ENCODE results near the gene GAPDH.
"Not testable (repeated sequence)": the region's sequence is repeated elsewhere in the genome, so short reads cannot be mapped to it uniquely, and the experiment has no call there.

Gene GAPDH

DNA sequence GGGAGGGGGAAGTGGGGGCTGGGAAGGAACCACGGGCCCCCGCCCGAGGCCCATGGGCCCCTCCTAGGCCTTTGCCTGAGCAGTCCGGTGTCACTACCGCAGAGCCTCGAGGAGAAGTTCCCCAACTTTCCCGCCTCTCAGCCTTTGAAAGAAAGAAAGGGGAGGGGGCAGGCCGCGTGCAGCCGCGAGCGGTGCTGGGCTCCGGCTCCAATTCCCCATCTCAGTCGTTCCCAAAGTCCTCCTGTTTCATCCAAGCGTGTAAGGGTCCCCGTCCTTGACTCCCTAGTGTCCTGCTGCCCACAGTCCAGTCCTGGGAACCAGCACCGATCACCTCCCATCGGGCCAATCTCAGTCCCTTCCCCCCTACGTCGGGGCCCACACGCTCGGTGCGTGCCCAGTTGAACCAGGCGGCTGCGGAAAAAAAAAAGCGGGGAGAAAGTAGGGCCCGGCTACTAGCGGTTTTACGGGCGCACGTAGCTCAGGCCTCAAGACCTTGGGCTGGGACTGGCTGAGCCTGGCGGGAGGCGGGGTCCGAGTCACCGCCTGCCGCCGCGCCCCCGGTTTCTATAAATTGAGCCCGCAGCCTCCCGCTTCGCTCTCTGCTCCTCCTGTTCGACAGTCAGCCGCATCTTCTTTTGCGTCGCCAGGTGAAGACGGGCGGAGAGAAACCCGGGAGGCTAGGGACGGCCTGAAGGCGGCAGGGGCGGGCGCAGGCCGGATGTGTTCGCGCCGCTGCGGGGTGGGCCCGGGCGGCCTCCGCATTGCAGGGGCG lies at the start of gene GAPDH:
Gene GAPDH (plus strand): TSS at position 595 of the 772 bp plus-strand sequence. CDS start 316 bp downstream, outside the sequence.
- DNase-seq = peak; percentile 97

GRCh38 chr12:6488240-6488639 lies 46.1 kb upstream of the GAPDH start:
- no peak for DNase-seq

DNA sequence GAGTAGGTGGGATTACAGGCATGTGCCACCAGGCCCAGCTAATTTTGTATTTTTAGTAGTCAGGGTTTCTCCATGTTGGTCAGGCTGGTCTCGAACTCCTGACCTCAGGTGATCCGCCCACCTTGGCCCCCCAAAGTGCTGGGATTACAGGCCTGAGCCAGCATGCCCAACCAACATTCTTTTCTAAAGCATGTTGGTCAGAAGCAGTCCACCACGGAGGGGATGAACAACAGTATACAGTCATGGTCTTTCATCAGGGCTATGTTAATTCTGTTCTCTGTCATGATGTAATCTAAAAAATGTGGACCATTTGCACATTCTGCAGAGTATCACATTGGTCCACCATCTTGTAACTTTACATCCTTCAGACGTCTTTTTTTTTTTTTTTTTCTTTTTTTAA lies 44.9 kb upstream of the GAPDH start:
- no peak for DNase-seq

DNA sequence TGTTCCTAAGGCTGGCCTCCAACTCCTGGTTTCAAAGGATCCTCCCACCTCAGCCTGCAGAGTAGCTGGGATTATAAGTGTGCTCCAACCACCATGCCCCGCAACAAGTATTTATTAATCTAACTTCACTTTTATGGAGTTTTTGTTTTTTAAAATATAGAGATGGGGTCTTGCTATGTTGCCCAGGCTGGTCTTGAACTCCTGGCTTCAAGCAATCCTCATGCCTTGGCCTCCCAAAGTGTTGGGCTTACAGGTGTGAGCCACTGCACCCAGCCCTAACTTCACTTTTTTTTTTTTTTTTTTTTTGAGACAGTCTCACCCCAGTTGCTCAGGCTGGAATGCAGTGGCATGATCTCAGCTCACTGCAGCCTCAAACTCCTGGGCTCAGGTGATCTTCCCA lies 43.6 kb upstream of the GAPDH start:
- DNase-seq = not testable (repeated sequence)

- peak; percentile 97 for DNase-seq
Measured at GRCh38 chr12:6492838-6493496, 41.4 kb upstream of the GAPDH start, which contains the start of gene MRPL51. MRPL51 (minus strand) TSS chr12:6493262; CDS start chr12:6493136, 126 bp downstream.

DNA sequence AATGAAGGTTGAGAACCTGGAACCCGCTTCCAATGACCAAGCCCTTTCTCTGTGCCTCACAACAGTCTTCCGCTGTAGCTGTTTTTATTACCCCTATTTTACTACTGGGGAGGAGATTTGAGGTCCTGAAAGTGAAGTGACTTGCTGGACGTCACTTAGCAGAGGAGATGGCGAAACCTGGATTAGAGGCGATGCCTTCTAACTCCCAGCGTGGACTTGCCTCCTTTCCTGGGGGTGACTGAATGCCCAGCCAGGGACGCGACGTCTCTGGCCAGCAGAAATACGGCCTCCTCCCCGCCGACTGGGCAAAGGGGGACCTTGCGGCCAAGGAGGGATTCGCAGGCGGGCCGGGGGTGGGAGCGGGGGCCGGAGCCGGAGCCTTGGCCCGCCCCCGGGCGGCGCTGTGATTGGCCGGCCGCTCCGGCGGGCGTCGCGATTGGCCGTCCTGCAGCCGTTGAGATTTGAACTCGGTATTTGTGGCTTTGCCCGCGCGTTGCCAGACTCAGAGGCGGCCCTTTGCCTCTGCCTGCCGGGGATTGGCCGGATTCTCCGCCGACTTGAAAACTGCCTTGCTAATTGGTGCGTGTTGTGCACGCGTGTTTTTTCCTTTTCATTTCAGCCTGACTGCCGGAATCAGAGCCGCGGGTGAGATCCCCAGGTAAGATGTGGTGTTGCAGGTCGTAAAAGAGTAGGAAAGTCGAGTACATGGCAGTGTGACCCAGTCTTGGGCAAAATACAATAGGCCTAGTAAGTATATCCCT lies 40.6 kb upstream of the GAPDH start, which contains the start of gene NCAPD2:
Gene NCAPD2 (plus strand): TSS at position 606 of the 761 bp plus-strand sequence. CDS start 997 bp downstream, outside the sequence.
- peak; percentile 99 for DNase-seq

- no peak for DNase-seq
Measured at GRCh38 chr12:6494258-6494743, 40.0 kb upstream of the GAPDH start.

GRCh38 chr12:6494968-6495367 lies 39.3 kb upstream of the GAPDH start:
- DNase-seq = peak; percentile 11

DNA sequence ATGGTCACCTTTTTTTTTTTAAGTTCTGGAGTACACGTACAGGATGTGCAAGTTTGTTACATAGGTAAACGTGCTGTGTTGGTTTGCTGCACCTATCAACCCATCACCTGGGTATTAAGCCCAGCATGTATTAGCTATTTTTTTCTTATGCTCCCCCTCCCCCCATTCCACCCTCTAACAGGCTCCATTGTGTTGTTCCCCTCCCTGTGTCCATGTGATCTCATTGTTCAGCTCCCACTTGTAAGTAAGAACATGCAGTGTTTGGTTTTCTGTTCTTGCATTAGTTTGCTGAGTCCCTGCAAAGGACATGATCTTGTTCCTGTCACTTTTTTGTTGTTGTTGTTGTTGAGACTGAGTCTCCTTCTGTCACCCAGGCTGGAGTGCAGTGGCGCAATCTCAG lies 37.0 kb upstream of the GAPDH start:
- DNase-seq = not testable (repeated sequence)

GRCh38 chr12:6500466-6500865 lies 33.9 kb upstream of the GAPDH start:
- DNase-seq = no peak

DNA sequence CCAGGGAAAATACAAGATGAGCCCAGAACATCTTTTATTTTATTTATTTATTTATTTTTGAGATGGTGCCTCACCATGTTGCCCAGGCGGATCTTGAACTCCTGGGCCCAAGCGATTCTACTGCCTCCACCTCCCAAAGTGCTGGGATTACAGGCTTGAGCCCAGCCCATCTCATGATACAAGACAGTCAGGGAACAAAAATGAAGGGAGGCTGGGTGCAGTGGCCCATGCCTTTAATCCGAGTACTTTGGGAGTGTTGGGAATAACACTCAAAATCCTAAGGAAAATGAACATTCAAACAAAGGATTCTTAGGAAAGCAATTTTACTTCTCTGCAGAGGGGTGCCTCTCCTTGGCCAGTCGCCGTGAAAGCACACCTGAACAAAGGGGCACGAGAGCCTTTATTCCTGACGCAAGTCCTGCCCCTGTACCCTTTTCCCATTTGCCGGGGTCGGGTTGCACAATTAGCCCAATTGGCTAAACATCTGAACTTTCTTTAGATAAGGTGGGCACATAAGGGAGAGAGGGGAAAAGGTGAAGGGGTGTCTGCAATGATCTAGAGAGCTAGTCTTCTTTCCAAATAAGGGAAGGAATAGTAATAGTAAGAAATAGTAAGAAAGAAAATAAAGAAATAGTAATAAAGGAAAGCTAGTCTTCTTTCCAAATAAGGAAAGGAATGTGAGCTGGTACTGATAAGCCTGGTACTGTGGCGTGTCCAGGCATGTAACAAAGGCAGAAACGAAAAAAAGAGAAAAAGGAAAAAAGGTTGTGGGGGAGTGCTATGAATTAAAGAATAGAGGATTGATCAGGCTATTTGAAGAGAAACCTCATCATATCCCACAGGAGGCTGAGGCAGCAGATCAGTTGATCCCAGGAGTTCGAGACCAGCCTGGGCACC lies 27.0 kb upstream of the GAPDH start:
- no peak for DNase-seq

GRCh38 chr12:6508087-6508486 lies 26.2 kb upstream of the GAPDH start:
- no peak for DNase-seq

DNA sequence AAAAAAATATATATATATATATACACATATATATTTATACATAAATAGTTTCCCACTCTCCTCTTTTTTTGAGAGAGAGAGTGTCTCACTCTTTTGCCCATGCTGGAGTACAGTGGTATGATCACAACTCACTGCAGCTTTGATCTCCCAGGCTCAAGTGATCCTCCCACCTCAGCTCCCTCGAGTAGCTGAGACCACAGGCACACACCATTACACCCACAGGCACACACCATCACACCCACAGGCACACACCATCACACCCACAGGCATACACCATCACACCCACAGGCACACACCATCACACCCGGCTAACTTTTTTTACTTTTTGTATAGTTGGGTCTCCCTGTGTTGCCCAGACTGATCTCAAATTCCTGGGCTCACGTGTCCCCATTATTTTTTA lies 14.1 kb upstream of the GAPDH start:
- DNase-seq = no peak

- DNase-seq = no peak
Measured at GRCh38 chr12:6522193-6522592, 12.1 kb upstream of the GAPDH start.

- DNase-seq = no peak
Measured at GRCh38 chr12:6523708-6524107, 10.6 kb upstream of the GAPDH start.

DNA sequence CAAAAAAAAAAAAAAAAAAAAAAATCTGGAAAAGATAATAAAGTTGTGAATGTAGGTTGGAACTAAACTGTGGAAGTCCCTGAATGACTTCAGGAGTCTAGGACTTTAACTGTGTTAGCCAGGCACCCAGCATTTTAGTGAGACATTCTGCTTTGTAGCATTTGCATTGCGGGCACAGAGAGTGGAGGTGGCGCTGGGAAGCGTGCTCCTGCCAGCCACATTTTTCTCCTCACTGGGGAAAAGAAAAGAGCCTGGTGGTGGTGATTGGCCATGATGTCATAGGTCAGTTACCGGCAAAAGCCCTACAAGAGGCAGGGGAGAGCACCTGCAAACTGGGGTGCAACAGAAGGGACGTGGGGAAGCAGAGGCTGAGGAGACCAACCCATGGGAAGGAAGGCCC lies 9.7 kb upstream of the GAPDH start:
- no peak for DNase-seq

- DNase-seq = no peak
Measured at GRCh38 chr12:6526201-6526600, 8.1 kb upstream of the GAPDH start.

GRCh38 chr12:6526766-6527525 lies 7.4 kb upstream of the GAPDH start:
- DNase-seq = no peak

GRCh38 chr12:6527711-6528110 lies 6.6 kb upstream of the GAPDH start:
- no peak for DNase-seq

DNA sequence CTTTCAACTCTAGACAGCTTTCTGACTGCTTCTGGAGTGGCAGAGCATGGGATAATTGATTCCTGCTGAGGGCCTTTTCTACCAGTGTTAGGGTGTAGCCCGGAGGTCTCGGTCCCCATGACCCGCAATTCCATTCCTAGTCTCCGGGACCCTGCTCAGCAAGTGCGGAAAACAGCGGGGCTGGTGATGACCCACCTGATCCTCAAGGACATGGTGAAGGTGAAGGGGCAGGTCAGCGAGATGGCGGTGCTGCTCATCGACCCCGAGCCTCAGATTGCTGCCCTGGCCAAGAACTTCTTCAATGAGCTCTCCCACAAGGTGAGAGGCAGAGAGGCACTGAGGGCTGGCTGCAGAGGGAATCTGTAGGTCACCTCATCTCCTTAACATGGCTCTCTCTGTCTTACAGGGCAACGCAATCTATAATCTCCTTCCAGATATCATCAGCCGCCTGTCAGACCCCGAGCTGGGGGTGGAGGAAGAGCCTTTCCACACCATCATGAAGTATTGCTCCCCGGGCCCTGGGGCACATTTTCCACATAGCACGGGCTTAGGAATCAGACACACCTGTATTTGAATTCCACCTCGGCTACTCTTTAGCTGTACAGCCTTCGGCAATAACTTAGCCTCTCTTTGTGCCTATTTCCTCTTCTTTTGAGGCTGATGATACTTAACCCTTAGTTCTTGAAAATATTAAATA lies 5.6 kb upstream of the GAPDH start:
- no peak for DNase-seq

DNA sequence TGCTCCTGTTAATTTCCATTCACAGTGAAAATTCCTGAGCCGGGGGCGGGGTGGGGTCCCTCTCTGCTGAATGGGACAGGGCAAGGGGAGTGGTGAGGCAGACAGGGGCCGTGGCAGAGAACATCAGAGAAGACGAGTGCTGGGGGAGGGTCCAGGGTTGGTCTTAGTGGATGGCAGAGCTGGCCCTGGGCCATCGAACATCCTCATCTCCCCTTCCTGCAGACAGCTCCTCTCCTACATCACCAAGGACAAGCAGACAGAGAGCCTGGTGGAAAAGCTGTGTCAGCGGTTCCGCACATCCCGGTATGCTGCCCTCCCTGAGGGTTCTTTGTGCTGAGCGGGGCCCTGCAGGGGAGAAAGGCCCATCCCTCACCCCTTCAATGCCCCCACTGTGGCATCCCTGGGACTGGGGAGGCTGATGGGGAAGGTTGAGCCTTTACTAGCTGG lies 5.0 kb upstream of the GAPDH start:
- DNase-seq = no peak

Measured in activated CD4-positive, alpha-beta T cell treated with anti-CD3 and anti-CD28 coated beads, Interleukin-10, Interleukin-2, amounts not matched to agents 100 ng/mL and 50 ng/mL, durations not matched to agents 16 hours and 8 hours (primary cell).